GM18499 (cell line): ENCODE results near the gene TSHR.

Source experiments
- ATAC-seq: cut with Tn5 transposase; IDR thresholded peaks from one replicate; pipeline ENCODE4 v1.9.1; 2021; ENCODE audit warnings: moderate number of reproducible peaks; ENCODE audit not compliant: insufficient read depth, unreplicated experiment

The TSHR gene

GRCh38 chr14:81125536-81125935 is 170.1 kb downstream of the TSHR start:
- no peak for ATAC-seq

DNA sequence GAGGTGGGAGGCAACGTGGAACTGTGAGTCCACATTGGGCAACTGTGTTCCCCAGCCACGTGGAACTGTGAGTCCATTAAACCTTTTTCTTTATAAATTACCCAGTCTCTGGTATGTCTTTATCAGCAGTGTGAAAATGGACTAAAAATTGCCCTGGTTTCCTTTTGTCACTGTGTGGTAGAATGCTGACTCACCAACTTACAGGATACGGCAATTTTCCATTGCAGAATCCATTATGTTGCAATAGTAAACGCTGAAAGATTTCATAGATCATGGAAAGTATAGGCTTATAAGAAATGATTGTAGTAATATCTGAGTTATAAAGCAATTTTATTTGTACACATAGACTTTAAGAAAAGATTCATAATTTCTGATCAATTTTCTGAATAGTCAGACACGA is 172.4 kb downstream of the TSHR start:
- no peak for ATAC-seq

- no peak for ATAC-seq
Measured at GRCh38 chr14:81129242-81129641, 173.8 kb downstream of the TSHR start.

- ATAC-seq: no peak
Measured at GRCh38 chr14:81132468-81132867, 177.0 kb downstream of the TSHR start.

- ATAC-seq: no peak
Measured at GRCh38 chr14:81133400-81133799, 178.0 kb downstream of the TSHR start.

GRCh38 chr14:81137316-81137715 is 181.9 kb downstream of the TSHR start:
- no peak for ATAC-seq

DNA sequence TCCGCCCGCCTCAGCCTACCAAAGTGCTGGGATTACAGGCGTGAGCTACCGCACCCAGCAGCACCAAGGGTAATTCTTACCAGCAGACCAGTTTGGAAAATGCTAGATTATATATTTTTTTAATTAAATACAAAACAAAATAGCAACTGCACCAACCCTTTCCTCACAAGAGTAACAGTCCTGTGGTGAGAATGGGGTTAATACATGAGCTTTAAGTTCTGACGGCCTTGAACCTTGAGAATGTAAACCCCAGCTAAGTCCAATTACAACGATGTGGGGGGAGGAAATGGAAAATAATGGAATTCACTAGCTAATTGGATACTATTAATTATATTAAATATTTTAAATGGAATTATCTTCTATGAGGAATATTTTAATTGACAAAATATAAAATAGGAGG is 183.0 kb downstream of the TSHR start:
- no peak for ATAC-seq

DNA sequence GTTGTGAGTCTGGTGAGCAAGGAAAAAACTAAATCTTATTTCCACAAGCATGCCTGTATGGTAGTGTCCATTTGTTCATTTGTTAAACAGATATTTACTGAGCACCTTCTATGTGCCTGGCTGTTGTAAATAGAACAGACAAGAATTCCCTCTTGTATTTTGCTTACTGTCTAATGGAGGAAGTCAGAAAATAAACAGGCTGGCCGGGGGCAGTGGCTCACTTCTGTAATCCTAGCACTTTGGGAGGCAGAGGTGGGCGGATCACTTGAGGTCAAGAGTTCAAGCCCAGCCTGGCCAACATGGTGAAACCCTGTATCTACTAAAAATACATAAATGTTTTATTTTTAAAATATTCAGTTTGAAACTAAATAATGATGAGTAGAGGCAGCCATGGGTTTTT is 186.0 kb downstream of the TSHR start:
- no peak for ATAC-seq

DNA sequence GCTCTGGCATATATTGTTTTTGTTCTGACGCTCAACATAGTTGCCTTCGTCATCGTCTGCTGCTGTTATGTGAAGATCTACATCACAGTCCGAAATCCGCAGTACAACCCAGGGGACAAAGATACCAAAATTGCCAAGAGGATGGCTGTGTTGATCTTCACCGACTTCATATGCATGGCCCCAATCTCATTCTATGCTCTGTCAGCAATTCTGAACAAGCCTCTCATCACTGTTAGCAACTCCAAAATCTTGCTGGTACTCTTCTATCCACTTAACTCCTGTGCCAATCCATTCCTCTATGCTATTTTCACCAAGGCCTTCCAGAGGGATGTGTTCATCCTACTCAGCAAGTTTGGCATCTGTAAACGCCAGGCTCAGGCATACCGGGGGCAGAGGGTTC is 188.4 kb downstream of the TSHR start:
- ATAC-seq: no peak

DNA sequence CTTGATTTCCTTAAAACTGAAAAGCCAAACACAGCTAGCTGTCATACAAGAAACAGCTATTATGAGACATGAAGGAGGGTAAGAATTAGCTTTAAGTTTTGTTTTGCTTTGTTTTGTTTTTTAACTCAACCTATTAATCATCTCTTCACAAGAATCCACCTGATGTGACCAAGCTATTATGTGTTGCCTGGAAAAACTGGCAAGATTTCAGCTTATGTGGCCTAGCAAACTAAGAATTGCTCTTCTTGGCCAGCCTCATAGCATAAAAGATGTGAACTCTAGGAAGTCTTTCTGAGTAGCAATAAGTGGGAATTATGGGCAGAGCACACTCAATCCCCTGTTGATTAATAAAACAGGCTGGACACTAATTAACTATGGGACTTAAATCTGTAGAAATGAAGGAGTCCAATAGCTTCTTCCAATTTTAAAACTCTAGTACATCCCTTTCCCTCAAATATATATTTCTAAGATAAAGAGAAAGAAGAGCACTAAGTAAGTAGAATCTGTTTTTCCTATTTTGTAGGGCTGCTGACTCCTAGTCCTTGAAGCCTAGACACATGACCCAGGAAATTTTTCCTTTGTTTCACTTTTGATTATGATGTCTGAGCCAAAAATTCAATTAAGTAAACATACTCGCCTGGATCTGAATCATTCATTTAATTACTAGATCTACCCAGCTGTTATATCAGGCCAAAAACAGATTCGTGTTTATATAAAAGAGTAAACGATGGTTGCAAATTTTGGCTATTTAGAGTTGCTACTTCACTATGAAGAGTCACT is 189.6 kb downstream of the TSHR start:
- ATAC-seq: no peak

DNA sequence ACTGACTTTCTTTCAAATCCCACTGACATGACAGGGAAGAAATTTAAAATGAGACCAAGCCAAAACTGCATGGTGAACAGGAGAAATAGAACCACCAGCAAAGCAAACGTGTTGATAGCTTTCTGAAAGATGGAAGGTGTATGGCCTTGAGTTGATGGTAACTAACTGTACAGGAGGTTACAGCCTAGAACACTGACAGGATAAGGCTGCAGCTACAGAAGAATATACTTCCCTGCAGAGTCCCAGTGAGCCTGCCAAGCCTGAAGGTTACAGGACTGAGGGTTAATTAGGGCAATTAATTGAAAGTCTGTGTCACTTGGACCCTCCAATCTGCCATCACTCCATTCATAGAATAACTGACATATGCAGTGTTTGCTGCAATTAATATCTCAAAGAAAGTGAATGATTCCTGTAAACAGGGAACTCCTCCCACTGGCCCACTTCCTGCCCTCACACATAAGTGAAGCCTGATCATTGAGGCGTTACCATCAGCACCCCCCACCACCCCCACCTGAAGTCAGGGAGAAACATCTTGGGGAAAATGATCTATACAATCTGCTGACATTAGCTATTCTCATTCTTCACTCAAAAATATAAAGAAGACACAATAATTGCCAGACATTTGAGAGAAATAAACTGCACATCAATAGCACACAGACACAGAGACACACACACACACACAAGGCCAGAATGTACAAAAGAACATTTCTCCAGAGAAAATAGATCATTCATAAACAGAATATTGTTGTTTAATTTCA is 191.9 kb downstream of the TSHR start:
- no peak for ATAC-seq

GRCh38 chr14:81148635-81149034 is 193.2 kb downstream of the TSHR start:
- ATAC-seq: no peak

DNA sequence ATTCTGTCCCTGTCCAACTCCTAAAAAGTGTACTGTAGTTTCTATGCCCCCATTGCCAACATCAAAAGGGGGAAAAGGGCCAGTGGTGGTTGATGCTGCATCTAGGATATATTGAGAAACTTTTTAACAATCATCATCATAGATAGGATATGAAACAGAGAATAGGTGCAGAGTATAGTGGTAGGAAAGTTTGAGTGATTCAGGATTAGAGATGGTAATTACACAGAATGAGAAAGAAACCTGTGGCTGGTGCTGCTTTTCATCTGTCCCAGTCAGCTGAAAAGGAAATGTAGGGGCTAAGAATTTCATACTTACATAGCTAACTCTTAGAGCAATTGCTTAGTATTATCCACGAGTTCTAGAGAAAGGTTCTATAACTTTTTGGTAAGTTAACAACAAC is 197.8 kb downstream of the TSHR start:
- ATAC-seq: no peak

DNA sequence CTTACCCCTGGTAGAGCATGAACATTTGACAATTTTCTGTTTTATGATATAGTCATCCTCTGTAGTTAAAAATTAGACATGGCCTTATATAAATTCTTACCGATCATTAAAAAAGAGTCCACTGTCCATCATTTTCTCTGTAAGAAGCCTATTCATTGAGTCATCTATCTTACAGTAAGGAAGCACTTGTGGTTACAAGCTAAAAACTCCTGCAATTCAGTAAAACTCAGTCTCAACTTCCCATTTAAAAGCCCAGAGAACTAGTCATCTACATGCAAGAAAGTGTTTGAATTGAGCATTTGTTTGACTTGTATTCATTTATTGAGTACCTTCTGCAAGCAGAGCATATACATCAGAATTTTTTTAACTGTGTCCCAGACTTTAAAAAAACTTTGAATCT is 202.0 kb downstream of the TSHR start:
- ATAC-seq: no peak

- no peak for ATAC-seq
Measured at GRCh38 chr14:81161088-81161487, 205.7 kb downstream of the TSHR start.

DNA sequence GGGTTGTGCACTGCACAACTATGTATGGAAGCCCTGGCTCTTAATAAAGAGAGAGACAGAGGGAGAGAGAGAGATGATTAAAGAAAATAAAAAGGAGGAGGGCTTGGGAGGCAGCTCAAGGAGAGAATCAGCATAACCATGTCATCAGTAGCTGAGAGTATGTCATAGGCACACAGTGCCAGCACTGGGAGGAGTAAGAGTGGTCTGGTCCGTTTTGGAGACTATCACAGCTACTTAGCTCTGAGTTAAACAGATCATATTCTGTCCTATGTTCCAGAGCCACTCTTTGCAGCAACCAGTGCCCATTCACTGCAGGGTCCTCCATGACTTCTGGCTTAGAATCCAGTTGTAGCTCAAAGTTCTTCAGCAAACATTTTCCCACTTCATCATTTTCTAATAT is 206.3 kb downstream of the TSHR start:
- no peak for ATAC-seq

- no peak for ATAC-seq
Measured at GRCh38 chr14:81162941-81163340, 207.5 kb downstream of the TSHR start.

DNA sequence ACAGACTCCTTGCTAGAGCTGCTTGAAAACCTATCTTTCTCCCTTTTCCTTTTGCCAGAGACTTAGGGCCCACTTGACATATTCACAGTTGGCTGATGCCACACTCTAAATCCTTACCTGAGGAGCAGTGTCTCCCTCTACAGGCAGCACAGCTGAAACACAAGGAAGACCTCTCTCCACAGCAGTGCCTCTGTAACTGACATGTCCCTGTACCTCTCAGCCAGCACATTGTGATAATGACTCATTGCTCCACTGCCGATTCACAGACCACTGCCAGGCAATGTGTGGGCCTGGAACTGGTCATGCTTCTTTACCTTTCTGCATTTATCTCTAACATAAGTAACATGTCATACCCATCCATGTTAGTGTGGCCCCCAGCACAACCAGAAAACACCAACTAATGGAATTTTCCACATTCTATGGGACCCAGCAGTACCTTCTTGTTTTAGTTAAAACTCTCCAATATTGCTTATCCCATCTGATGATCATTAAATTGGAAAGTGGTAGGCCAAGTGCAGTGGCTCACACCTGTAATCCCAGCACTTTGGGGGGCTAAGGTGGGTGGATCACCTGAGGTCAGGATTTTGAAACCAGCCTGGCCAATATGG is 208.8 kb downstream of the TSHR start:
- ATAC-seq: peak; percentile 92

DNA sequence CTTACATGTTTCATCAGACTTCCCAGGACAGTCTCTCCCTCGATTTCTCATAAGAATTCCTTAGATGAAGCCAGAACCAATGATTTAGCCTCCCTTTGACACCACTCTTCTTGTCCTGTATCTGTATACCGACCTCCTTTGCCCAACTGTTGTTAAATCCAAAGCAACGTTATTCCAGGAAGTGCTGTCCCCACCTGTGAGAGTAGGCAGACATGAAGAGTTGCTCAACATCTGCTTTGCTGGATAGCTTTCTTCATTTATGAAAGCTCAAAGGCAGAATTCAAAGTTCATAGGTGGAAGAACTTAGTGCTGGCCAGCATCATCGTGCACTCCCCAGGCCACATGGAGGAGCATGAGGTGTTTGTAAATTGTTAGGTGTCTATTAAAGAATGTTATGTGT is 209.8 kb downstream of the TSHR start:
- ATAC-seq: no peak

DNA sequence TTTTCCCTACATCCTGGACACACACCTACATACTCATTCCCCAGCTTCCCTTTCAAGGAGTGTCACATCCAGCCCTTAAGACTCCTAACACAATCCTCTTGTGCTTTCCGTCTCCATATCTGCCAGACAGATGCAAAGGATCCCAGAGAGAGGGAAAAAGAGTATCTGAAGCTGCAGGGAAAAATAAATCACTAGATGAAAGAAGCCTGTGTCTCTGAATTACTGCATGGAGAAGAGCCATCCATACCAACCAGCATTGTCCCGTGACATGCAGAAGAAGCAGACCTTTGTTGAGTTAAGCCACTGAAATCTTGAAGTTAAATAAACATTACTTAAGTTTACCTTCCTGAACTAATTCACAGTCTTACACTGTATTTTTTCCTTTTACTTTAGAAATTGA is 210.7 kb downstream of the TSHR start:
- no peak for ATAC-seq

DNA sequence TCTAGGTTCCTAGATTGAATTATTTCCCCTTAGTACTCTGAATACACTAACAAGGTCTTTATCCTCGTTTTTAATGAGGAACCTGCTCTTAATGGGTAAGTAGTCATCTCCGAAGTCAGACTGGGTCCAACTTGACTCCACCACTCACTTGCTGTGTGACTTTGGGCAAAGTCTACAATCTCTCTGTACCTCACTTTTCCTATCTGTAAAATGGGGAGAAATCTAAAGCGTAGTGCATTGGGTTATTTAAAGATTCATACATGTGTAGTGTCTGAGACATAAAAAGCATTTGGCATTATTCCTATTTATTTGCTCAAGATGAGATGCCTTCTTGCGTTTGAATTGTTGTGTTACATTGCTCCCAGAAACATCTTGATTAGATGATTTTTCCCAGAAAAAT is 213.8 kb downstream of the TSHR start:
- no peak for ATAC-seq
